Measurements from ENCODE around the gene REM1.
"Not testable (repeated sequence)": the region's sequence is repeated elsewhere in the genome, so short reads cannot be mapped to it uniquely, and the experiment has no call there.

REM1 gene

GRCh38 chr20:31474758-31475427 lies at the start of gene REM1, which contains the start of gene DEFB124:
Gene REM1, plus strand, starts transcription at chr20:31475288. Its CDS starts 1,158 bp downstream, at chr20:31476446.
Gene DEFB124, minus strand, starts transcription at chr20:31475127. Its CDS starts 2,114 bp downstream, at chr20:31473013.
- no peak for DNase-seq

- no peak for DNase-seq
Observed at GRCh38 chr20:31425797-31426196, 49.3 kb upstream of the REM1 start.

- not testable (repeated sequence) for DNase-seq
Observed at GRCh38 chr20:31426891-31427551, 48.1 kb upstream of the REM1 start.

GRCh38 chr20:31427576-31427975 lies 47.5 kb upstream of the REM1 start:
- not testable (repeated sequence) for DNase-seq

- DNase-seq: no peak
Observed at GRCh38 chr20:31430568-31431115, 44.4 kb upstream of the REM1 start.

GRCh38 chr20:31440012-31440659 lies 35.0 kb upstream of the REM1 start, which contains the start of gene DEFB123:
Gene DEFB123, plus strand, starts transcription at chr20:31440632. Its CDS starts 67 bp downstream, at chr20:31440699.
- no peak for DNase-seq

- no peak for DNase-seq
Observed at GRCh38 chr20:31446084-31446819, 28.8 kb upstream of the REM1 start.

- DNase-seq: no peak
Observed at GRCh38 chr20:31449511-31450414, 25.3 kb upstream of the REM1 start.

- DNase-seq: no peak
Observed at GRCh38 chr20:31452575-31452974, 22.5 kb upstream of the REM1 start.

- DNase-seq: no peak
Observed at GRCh38 chr20:31454361-31454760, 20.7 kb upstream of the REM1 start.

GRCh38 chr20:31470946-31471345 lies 4.1 kb upstream of the REM1 start:
- DNase-seq: not testable (repeated sequence)

GRCh38 chr20:31472395-31473330 lies 2.4 kb upstream of the REM1 start:
- peak; percentile 31 for DNase-seq

- DNase-seq: peak; percentile 21
Observed at GRCh38 chr20:31473331-31474096, 1.6 kb upstream of the REM1 start.

- no peak for DNase-seq
Observed at GRCh38 chr20:31474097-31474436, 1.0 kb upstream of the REM1 start.

GRCh38 chr20:31475472-31476293 lies 595 bp downstream of the REM1 start:
- no peak for DNase-seq

GRCh38 chr20:31476294-31476585 lies 1.2 kb downstream of the REM1 start:
- DNase-seq: no peak

GRCh38 chr20:31476643-31477215 lies 1.6 kb downstream of the REM1 start:
- no peak for DNase-seq

- peak; percentile 32 for DNase-seq
Observed at GRCh38 chr20:31484001-31484400, 8.9 kb downstream of the REM1 start.

Data from fibroblast of upper back skin (primary cell).